Spinal cord (tissue), 10 donors: ENCODE results near the gene PRKAR2A. TPM values are rescaled to one million over a fixed set of nuclear protein-coding genes. Genes with fewer than 3 reads are reported as not detected.
"Not testable (repeated sequence)": the region's sequence is repeated elsewhere in the genome, so short reads cannot be mapped to it uniquely, and the experiment has no call there.

Experiments
- DNase-seq, 6 donors: peaks; one replicate each; pipeline versions ENCODE4 v3.0.0 to v3.0.0-alpha.2; 2013 to 2015; ENCODE audit warnings: low spot score in 6 of 6, low read depth in 4 of 6
- H3K27ac ChIP-seq: one replicate; pipeline ENCODE4 v1.5.1; 2013; ENCODE audit warnings: low read depth, low read length, control low read depth
- H3K27me3 ChIP-seq: one replicate; pipeline ENCODE4 v1.6.1; 2013; ENCODE audit warnings: low read length; ENCODE audit not compliant: control insufficient read depth, insufficient read depth
- H3K36me3 ChIP-seq: one replicate; pipeline ENCODE4 v1.6.1; 2013; ENCODE audit warnings: low read length; ENCODE audit not compliant: control insufficient read depth, insufficient read depth
- H3K4me1 ChIP-seq: one replicate; pipeline ENCODE4 v1.6.1; 2013; ENCODE audit warnings: low read length; ENCODE audit not compliant: control insufficient read depth, insufficient read depth
- H3K4me3 ChIP-seq: one replicate; pipeline ENCODE4 v1.5.1; 2013; ENCODE audit warnings: low read depth, low read length, control low read depth
- H3K9me3 ChIP-seq: one replicate; pipeline ENCODE4 v1.6.1; 2013; ENCODE audit warnings: low read length; ENCODE audit not compliant: control insufficient read depth, insufficient read depth
- WGBS: methylation state at CpG from one replicate; pipeline ENCODE4 v1.1.5; 2013; ENCODE audit warnings: missing lambda C conversion rate; ENCODE audit not compliant: insufficient coverage; 5-methylcytosine and 5-hydroxymethylcytosine counted together
- polyA plus RNA-seq, 2 donors: library from polyadenylated mRNA; unstranded; fragments of 120-200 nt; gene quantifications; one replicate each; pipeline ENCODE4 v1.2.1, GENCODE V29; 2013; ENCODE audit not compliant: insufficient read length in 2 of 2
- total RNA-seq, 2 donors: library from RNA; depleted of rRNA in 1 of 2; stranded (reverse); fragments of 120-200 nt in 1 of 2; fragments of >200 nt in 1 of 2; gene quantifications; one replicate each; pipeline versions ENCODE4 v1.2.3 to v1.2.4, GENCODE V29; 2013 to 2014
- donor health status: healthy.

Gene PRKAR2A
- total and polyA plus RNA-seq, 4 donors, result 29.2 to 40.3 (median 34.4) TPM

GRCh38 chr3:48739617-48739954, 108.1 kb downstream of the PRKAR2A start:
- Histone ChIP-seq H3K4me1 (peaks cover 30% of the 10 kb centered on the region), H3K9me3 (no peaks in the 10 kb centered on the region), H3K27ac (peak overlapping the region; percentile 76), H3K36me3 (peaks cover 3% of the 10 kb centered on the region), H3K27me3 (no peaks in the 10 kb centered on the region), H3K4me3 (no peak overlapping the region)
- no peak for DNase-seq
- 82% methylated on average over 6 of the region's 6 CpGs for WGBS

- Histone ChIP-seq H3K9me3 (no peaks in the 10 kb centered on the region), H3K4me1 (peaks cover 30% of the 10 kb centered on the region), H3K27me3 (no peaks in the 10 kb centered on the region), H3K4me3 (no peak overlapping the region), H3K27ac (no peak overlapping the region), H3K36me3 (peaks cover 3% of the 10 kb centered on the region)
- WGBS, result 84% methylated on average over 8 of the region's 9 CpGs
- DNase-seq, result no peak
Measured at GRCh38 chr3:48738926-48739616, 108.6 kb downstream of the PRKAR2A start.

GRCh38 chr3:48738144-48738536, 109.5 kb downstream of the PRKAR2A start:
- DNase-seq, result no peak
- H3K27ac ChIP-seq, result no peak overlapping the region
- H3K27me3 ChIP-seq, result no peaks in the 10 kb centered on the region
- H3K36me3 ChIP-seq, result peaks cover 3% of the 10 kb centered on the region
- H3K4me1 ChIP-seq, result peaks cover 30% of the 10 kb centered on the region
- no CpG with 5 or more reads among the region's 3 CpGs for WGBS
- H3K4me3 ChIP-seq, result no peak overlapping the region
- no peaks in the 10 kb centered on the region for H3K9me3 ChIP-seq

GRCh38 chr3:48735075-48735767, 112.5 kb downstream of the PRKAR2A start:
- H3K27me3 ChIP-seq, H3K9me3 ChIP-seq, H3K27ac ChIP-seq, H3K36me3 ChIP-seq, H3K4me3 ChIP-seq: not testable (repeated sequence)
- peaks cover 19% of the 10 kb centered on the region for H3K4me1 ChIP-seq
- DNase-seq, result peak in 1 of 6 donors; percentile 57
- no CpG with 5 or more reads among the region's 8 CpGs for WGBS

GRCh38 chr3:48734541-48734940, 113.1 kb downstream of the PRKAR2A start:
- H3K4me3 ChIP-seq, H3K9me3 ChIP-seq, H3K27ac ChIP-seq, H3K36me3 ChIP-seq, DNase-seq, H3K27me3 ChIP-seq: not testable (repeated sequence)
- H3K4me1 ChIP-seq, result peaks cover 12% of the 10 kb centered on the region
- WGBS, result 70% methylated on average over 3 of the region's 25 CpGs

- H3K4me3 ChIP-seq, H3K4me1 ChIP-seq, H3K36me3 ChIP-seq, DNase-seq, H3K27me3 ChIP-seq, H3K27ac ChIP-seq, H3K9me3 ChIP-seq: not testable (repeated sequence)
- WGBS, result 100% methylated on average over 1 of the region's 53 CpGs
Measured at GRCh38 chr3:48733752-48734518, 113.7 kb downstream of the PRKAR2A start.

- no peaks in the 10 kb centered on the region for H3K36me3 ChIP-seq
- H3K27me3 ChIP-seq, result no peaks in the 10 kb centered on the region
- DNase-seq, result no peak
- H3K4me1 ChIP-seq, result no peaks in the 10 kb centered on the region
- no peak overlapping the region for H3K4me3 ChIP-seq
- WGBS, result 94% methylated on average over 8 of the region's 8 CpGs
- H3K9me3 ChIP-seq, result no peaks in the 10 kb centered on the region
- H3K27ac ChIP-seq, result no peak overlapping the region
Measured at GRCh38 chr3:48727511-48727910, 120.2 kb downstream of the PRKAR2A start.

GRCh38 chr3:48725185-48725855, 122.4 kb downstream of the PRKAR2A start:
- not testable (repeated sequence) for H3K27ac ChIP-seq, DNase-seq, H3K4me3 ChIP-seq, H3K27me3 ChIP-seq, H3K9me3 ChIP-seq, H3K36me3 ChIP-seq, H3K4me1 ChIP-seq
- WGBS, result 92% methylated on average over 5 of the region's 8 CpGs

GRCh38 chr3:48723725-48724124, 123.9 kb downstream of the PRKAR2A start:
- no peak overlapping the region for H3K4me3 ChIP-seq
- no peaks in the 10 kb centered on the region for H3K36me3 ChIP-seq
- WGBS, result 85% methylated on average over 7 of the region's 7 CpGs
- DNase-seq, result no peak
- no peaks in the 10 kb centered on the region for H3K4me1 ChIP-seq
- no peaks in the 10 kb centered on the region for H3K27me3 ChIP-seq
- no peak overlapping the region for H3K27ac ChIP-seq
- no peaks in the 10 kb centered on the region for H3K9me3 ChIP-seq
